GM12878 (cell line): Measurements from ENCODE around the gene SYNE4. TPM values are rescaled to one million over a fixed set of nuclear protein-coding genes. Genes with fewer than 3 reads are reported as not detected.

Experiments
- ATAC-seq: fragments of 200-7000 bp; cut with Tn5 transposase; 3 replicates; pipeline ENCODE4 v1.9.1; 2020; ENCODE audit warnings: mild to moderate bottlenecking, moderate library complexity
- BruUV-seq: library from RNA; stranded (reverse); fragments of 400-500 nt; replicated peaks from 2 replicates; lab custom pipeline; 2021; lab: Mats Ljungman, UMichigan
- CTCF ChIA-PET: fragments of 300-600 bp; sonication (Branson Sonifier 250); formaldehyde crosslinking; extraction: SDS; loops from one replicate; lab custom pipeline; 2021; ENCODE audit warnings: inconsistent platforms; lab: Yijun Ruan, JAX
- POLR2A ChIA-PET: fragments of 350-600 bp; formaldehyde crosslinking; extraction: SDS; loops from one replicate; lab custom pipeline; 2021; ENCODE audit warnings: inconsistent platforms; lab: Charles Lee
- RAD21 ChIA-PET: fragments of 300-600 bp; sonication (Branson Sonifier 250); formaldehyde crosslinking; loops from one replicate; lab custom pipeline; 2023; ENCODE audit warnings: antibody characterized with exemption; ENCODE audit not compliant: unreplicated experiment; lab: Charles Lee
- SMC1A ChIA-PET: fragments of 300-600 bp; sonication (Branson Sonifier 250); formaldehyde crosslinking; loops from one replicate; lab custom pipeline; 2023; ENCODE audit not compliant: unreplicated experiment, uncharacterized antibody; lab: Charles Lee
- DNase-seq: peaks from one replicate; pipeline ENCODE4 v3.0.0-alpha.2; 2011; ENCODE audit warnings: low read depth, low spot score
- FAIRE-seq: peaks from 3 replicates; lab custom pipeline; 2011; peaks lifted over from hg19 to GRCh38; lab: Jason Lieb, UNC
- H2AFZ ChIP-seq: 2 replicates; pipeline ENCODE4 v1.6.0; 2011; ENCODE audit warnings: low read depth, low read length, control low read depth; ENCODE audit not compliant: control insufficient read depth
- H3K27ac ChIP-seq: 2 replicates; pipeline ENCODE4 v1.5.1; 2011; ENCODE audit warnings: control low read depth; ENCODE audit not compliant: control insufficient read depth, insufficient read depth
- H3K27me3 ChIP-seq, 2 experiments: replicated peaks in 1 of 2; 2 replicates each; pipeline versions ENCODE4 v1.6.0 to v1.6.1; 2011; ENCODE audit warnings: low read length in 1 of 2; ENCODE audit not compliant: control insufficient read depth in 2 of 2, insufficient read depth in 2 of 2
- H3K36me3 ChIP-seq, 2 experiments: 2 replicates each; pipeline ENCODE4 v1.5.1; 2011; ENCODE audit warnings: low read length in 1 of 2; ENCODE audit not compliant: control insufficient read depth in 2 of 2, insufficient read depth in 2 of 2
- H3K4me1 ChIP-seq: 2 replicates; pipeline ENCODE4 v1.6.1; 2011; ENCODE audit warnings: mild to moderate bottlenecking, low read length, moderate library complexity, mixed read lengths; ENCODE audit not compliant: control insufficient read depth, insufficient read depth
- H3K4me2 ChIP-seq: 2 replicates; pipeline ENCODE4 v1.6.0; 2011; ENCODE audit warnings: control low read depth; ENCODE audit not compliant: control insufficient read depth, insufficient read depth
- H3K4me3 ChIP-seq: fragments of 200-600 bp; sonication (generic); 2 replicates; pipeline ENCODE4 v1.5.1; 2016
- H3K79me2 ChIP-seq: 2 replicates; pipeline ENCODE4 v1.6.0; 2011; ENCODE audit warnings: low read length; ENCODE audit not compliant: control insufficient read depth, insufficient read depth
- H3K9ac ChIP-seq: 2 replicates; pipeline ENCODE4 v1.8.0; 2011; ENCODE audit warnings: low read length, control low read depth, mixed read lengths; ENCODE audit not compliant: control insufficient read depth, insufficient read depth
- H3K9me3 ChIP-seq: replicated peaks from 3 replicates; pipeline ENCODE4 v1.5.1; 2011; ENCODE audit warnings: mild to moderate bottlenecking, low read length; ENCODE audit not compliant: control insufficient read depth, insufficient read depth
- H4K20me1 ChIP-seq: 2 replicates; pipeline ENCODE4 v1.6.0; 2011; ENCODE audit not compliant: control insufficient read depth, insufficient read depth
- ATF3 ChIP-seq: IDR thresholded peaks from 2 replicates; pipeline ENCODE4 v1.6.1; 2011; ENCODE audit warnings: low read depth, mild to moderate bottlenecking, low read length, moderate library complexity, borderline replicate concordance; ENCODE audit errors: extremely low read depth
- BHLHE40 ChIP-seq, 2 experiments: fragments of 450-650 bp in 1 of 2; IDR thresholded peaks; 2 replicates each; pipeline ENCODE4 v1.6.1; 2011 to 2017; ENCODE audit warnings: low read depth in 2 of 2, borderline replicate concordance in 1 of 2, improper control_type of control experiment in 1 of 2, low read length in 1 of 2, mild to moderate bottlenecking in 1 of 2
- CREM ChIP-seq: IDR thresholded peaks from 2 replicates; pipeline ENCODE4 v1.6.1; 2014; ENCODE audit warnings: antibody characterized with exemption, low read depth
- E2F8 ChIP-seq: fragments of 450-650 bp; IDR thresholded peaks from 2 replicates; pipeline ENCODE4 v1.6.1; 2018; ENCODE audit warnings: mild to moderate bottlenecking, low read depth, moderate library complexity; ENCODE audit not compliant: partially characterized antibody
- GATAD2B ChIP-seq: fragments of 450-650 bp; conservative IDR thresholded peaks from 2 replicates; pipeline ENCODE4 v1.6.1; 2017; ENCODE audit warnings: low read depth, mild to moderate bottlenecking, moderate library complexity
- SIX5 ChIP-seq: IDR thresholded peaks from 2 replicates; pipeline ENCODE4 v1.6.1; 2011; ENCODE audit warnings: mild to moderate bottlenecking, low read depth, low read length, moderate library complexity; ENCODE audit not compliant: severe bottlenecking
- SMAD1 ChIP-seq: fragments of 450-650 bp; IDR thresholded peaks from 2 replicates; pipeline ENCODE4 v1.6.1; 2018; ENCODE audit warnings: mild to moderate bottlenecking, low read depth; ENCODE audit not compliant: partially characterized antibody
- TCF7 ChIP-seq: IDR thresholded peaks from 2 replicates; pipeline ENCODE4 v1.6.1; 2014; ENCODE audit warnings: antibody characterized with exemption, borderline replicate concordance
- ZBTB11 ChIP-seq: fragments of 450-650 bp; formaldehyde crosslinking; IDR thresholded peaks from 2 replicates; pipeline ENCODE4 v1.5.0; 2022; ENCODE audit warnings: mild to moderate bottlenecking, missing genetic modification characterization
- ZBTB4 ChIP-seq: fragments of 450-650 bp; formaldehyde crosslinking; IDR thresholded peaks from 2 replicates; pipeline ENCODE4 v1.4.0; 2022; ENCODE audit warnings: mild to moderate bottlenecking, moderate library complexity
- ZZZ3 ChIP-seq: IDR thresholded peaks from 2 replicates; pipeline ENCODE4 v1.6.1; 2011; ENCODE audit warnings: low read depth; ENCODE audit not compliant: control insufficient read depth, insufficient read length
- WGBS: methylation state at CpG from one replicate; pipeline ENCODE4 v1.1.6; 2016; ENCODE audit warnings: low lambda C conversion rate; ENCODE audit not compliant: insufficient replicate concordance, insufficient coverage; ENCODE audit errors: missing lambda C conversion rate; 5-methylcytosine and 5-hydroxymethylcytosine counted together
- in situ Hi-C: fragments of 300-500 bp; cut with MboI; formaldehyde crosslinking; loops from 9 replicates; pipeline ENCODE4 v1.14.3; 2018; ENCODE audit warnings: mixed read lengths
- intact Hi-C: fragments of 100-400 bp; cut with micrococcal nuclease; formaldehyde crosslinking; loops from one replicate; pipeline ENCODE4 v1.14.2; 2022; ENCODE audit not compliant: unreplicated experiment
- polyA plus RNA-seq, 11 experiments: library from polyadenylated mRNA; depleted of rRNA in 4 of 11; unstranded in 6 of 11; stranded (reverse) in 5 of 11; fragments of >200 nt; fragmentation: Nextera tagmentation in 4 of 11; fragmentation: Illumina TruSeq in 1 of 11; extraction: Ambion mirVana in 4 of 11; extraction: Trizol in 1 of 11; gene quantifications; 1 replicate in 1 of 11; 2 replicates in 10 of 11; pipeline versions ENCODE4 v1.2.1 to v1.2.3, GENCODE V29; 2011 to 2016; ENCODE audit warnings: inconsistent platforms in 2 of 11, missing spikeins in 2 of 11, low read depth in 1 of 11
- total RNA-seq, 4 experiments: library from RNA; depleted of rRNA in 3 of 4; stranded (reverse); fragments of >200 nt in 3 of 4; fragmentation: Illumina TruSeq in 1 of 4; extraction: Trizol in 1 of 4; gene quantifications; 2 replicates each; pipeline versions ENCODE4 v1.2.1 to v1.2.3, GENCODE V29; 2013 to 2021

SYNE4 gene
- total and polyA plus RNA-seq, 10 of the 15 experiments (the other 5 are each of a cell fraction or from before 2014, with no cell fraction given), result 0.35 to 1.2 (median 0.71) TPM

- Histone ChIP-seq H3K27ac (no peak overlapping the region), H3K79me2 (no peaks in the 10 kb centered on the region), H3K4me2 (no peak overlapping the region), H3K27me3 (peaks cover 0 to 2% of the 10 kb centered on the region in 2 experiments; a peak in 3 of 4 replicates), H3K9ac (no peak overlapping the region), H3K4me3 (no peak overlapping the region), H3K9me3 (no peaks in the 10 kb centered on the region), H3K4me1 (no peaks in the 10 kb centered on the region), H2AFZ (no peak overlapping the region), H3K36me3 (no peaks in the 10 kb centered on the region), H4K20me1 (no peaks in the 10 kb centered on the region)
- ChIA-PET RAD21 (no interaction called here), POLR2A (no interaction called here), SMC1A (no interaction called here), CTCF (no interaction called here)
- FAIRE-seq, result no peak
- DNase-seq, result no peak
- in situ Hi-C loops, result no loop called here
- WGBS, result 30% methylated on average over 7 of the region's 8 CpGs
- no TSS peak for BruUV-seq
- no peak for ATAC-seq
- intact Hi-C loops, result no loop called here
- TF ChIP-seq E2F8, result no peak
- TF ChIP-seq ZBTB4 (CRISPR knock-in tag), result no peak
- no peak for TF ChIP-seq CREM
- TF ChIP-seq SIX5, result no peak
- TF ChIP-seq GATAD2B, result no peak
- no peak for TF ChIP-seq SMAD1
- no peak for TF ChIP-seq TCF7
- no peak for TF ChIP-seq ZBTB11 (CRISPR knock-in tag)
- no peak for TF ChIP-seq ZZZ3
- TF ChIP-seq ATF3, result no peak
- TF ChIP-seq BHLHE40 (IDR thresholded peaks at IDR 0.05; ENCODE audit: borderline replicate concordance in 1 of 2, low read depth in 2 of 2, low read length in 1 of 2), result no peak
These were observed 25.4 kb downstream of the SYNE4 start for GRCh38 chr19:35983177-35983576.
